ENCODE results near the gene IWS1. TPM values are rescaled to one million over a fixed set of nuclear protein-coding genes. Genes with fewer than 3 reads are reported as not detected.
A peak's percentile ranks its signal among the peaks of the same experiment; 100 is the strongest.

Gene IWS1
- total and polyA plus RNA-seq, 10 of the 15 experiments (the other 5 are each of a cell fraction or from before 2014, with no cell fraction given) = 21.9 to 68.9 (median 45.8) TPM

DNA sequence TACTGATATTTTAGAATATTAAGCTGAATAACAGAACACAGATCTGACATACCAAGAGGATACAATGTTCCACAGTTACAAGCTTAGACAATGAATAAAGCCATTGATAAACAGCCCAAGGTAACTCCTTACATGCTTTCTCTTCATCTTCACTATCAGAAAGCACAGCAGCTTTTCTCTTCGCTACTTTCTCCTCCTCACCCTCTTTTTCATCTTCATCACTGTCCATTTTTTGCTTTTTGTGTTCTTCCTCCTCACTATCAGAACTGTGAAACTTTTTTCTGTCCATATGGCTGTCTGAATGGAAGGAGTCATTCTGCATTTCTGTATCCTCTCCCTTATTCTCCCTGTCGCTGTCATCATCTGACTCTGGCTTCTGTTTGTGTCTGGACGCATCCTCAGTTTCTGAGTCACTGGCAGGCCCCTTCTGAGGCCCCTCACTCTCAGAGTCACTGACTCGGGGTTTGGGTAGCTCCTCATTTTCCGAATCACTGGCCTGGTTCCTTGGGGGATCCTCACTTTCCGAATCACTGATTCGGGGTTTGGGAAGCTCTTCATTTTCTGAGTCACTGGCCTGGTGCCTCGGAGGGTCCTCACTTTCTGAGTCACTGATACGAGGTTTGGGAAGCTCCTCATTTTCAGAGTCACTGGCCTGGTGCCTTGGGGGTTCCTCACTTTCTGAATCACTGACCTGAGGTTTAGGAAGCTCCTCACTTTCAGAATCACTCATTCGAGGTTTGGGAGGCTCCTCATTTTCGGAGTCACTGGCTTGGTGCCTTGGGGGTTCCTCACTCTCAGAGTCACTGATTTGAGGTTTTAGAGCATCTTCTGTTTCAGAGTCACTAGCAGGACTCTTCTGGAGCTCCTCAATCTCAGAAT, 21.5 kb downstream of the IWS1 start:
- Histone ChIP-seq H3K27me3 (replicated peaks in 1 of 2; ENCODE audit: control insufficient read depth in 2 of 2, insufficient read depth in 2 of 2, low read length in 1 of 2) (no peaks in the 10 kb centered on the region), H3K9ac (ENCODE audit: control insufficient read depth, insufficient read depth, low read length) (no peak overlapping the region), H3K4me3 (no peak overlapping the region), H3K27ac (ENCODE audit: control insufficient read depth, insufficient read depth) (peak overlapping the region; percentile 15; the same call in 1 of the 2 replicates), H3K4me2 (ENCODE audit: control insufficient read depth, insufficient read depth) (no peak overlapping the region), H3K79me2 (ENCODE audit: control insufficient read depth, insufficient read depth, low read length) (peaks cover 32% of the 10 kb centered on the region), H3K9me3 (replicated peaks; ENCODE audit: control insufficient read depth, insufficient read depth, low read length) (no peaks in the 10 kb centered on the region), H3K36me3 (ENCODE audit: control insufficient read depth in 2 of 2, insufficient read depth in 2 of 2, low read length in 1 of 2) (peaks cover 11 to 15% of the 10 kb centered on the region in 2 experiments), H2AFZ (ENCODE audit: control insufficient read depth, low read depth, low read length) (no peak overlapping the region), H4K20me1 (ENCODE audit: control insufficient read depth, insufficient read depth) (no peaks in the 10 kb centered on the region), H3K4me1 (ENCODE audit: control insufficient read depth, insufficient read depth, low read length) (no peaks in the 10 kb centered on the region)
- CTCF ChIA-PET = interaction anchor here (0.6 to 1.6 kb wide), 4 partner anchors 7 to 307 kb away, joined by 3 to 6 read pairs (median 3); no protein-coding TSS in a partner anchor
- 29% methylated on average over 11 of the region's 11 CpGs for WGBS (ENCODE audit: insufficient coverage, insufficient replicate concordance, low lambda C conversion rate, missing lambda C conversion rate)
- DNase-seq (ENCODE audit: low read depth, low spot score) = no peak
- ATAC-seq = no peak
- SMC1A ChIA-PET (ENCODE audit: uncharacterized antibody, unreplicated experiment) = interaction anchor here (0.9 to 2.4 kb wide), 6 partner anchors 12 to 59 kb away, joined by 3 to 9 read pairs (median 4); partner anchors contain the start of gene IWS1
- POLR2A ChIA-PET = no interaction called here
- intact Hi-C loops (cut with micrococcal nuclease; ENCODE audit: unreplicated experiment) (no loop called here), in situ Hi-C loops (cut with MboI) (no loop called here)
- FAIRE-seq = no peak
- RAD21 ChIA-PET (ENCODE audit: unreplicated experiment) = no interaction called here
- TSS peak; percentile 46 for BruUV-seq (replicated peaks)
- TF ChIP-seq ZNF24 (IDR thresholded peaks at IDR 0.05) = no peak
- TF ChIP-seq IKZF2 (IDR thresholded peaks at IDR 0.05) = peak; percentile 27 to 37; a peak in 1 of 4 replicates
- no peak for TF ChIP-seq NFYA (IDR thresholded peaks at IDR 0.05; ENCODE audit: borderline replicate concordance, low read depth, low read length)
- no peak for TF ChIP-seq NBN (IDR thresholded peaks at IDR 0.05)
- TF ChIP-seq, protein P1, sequence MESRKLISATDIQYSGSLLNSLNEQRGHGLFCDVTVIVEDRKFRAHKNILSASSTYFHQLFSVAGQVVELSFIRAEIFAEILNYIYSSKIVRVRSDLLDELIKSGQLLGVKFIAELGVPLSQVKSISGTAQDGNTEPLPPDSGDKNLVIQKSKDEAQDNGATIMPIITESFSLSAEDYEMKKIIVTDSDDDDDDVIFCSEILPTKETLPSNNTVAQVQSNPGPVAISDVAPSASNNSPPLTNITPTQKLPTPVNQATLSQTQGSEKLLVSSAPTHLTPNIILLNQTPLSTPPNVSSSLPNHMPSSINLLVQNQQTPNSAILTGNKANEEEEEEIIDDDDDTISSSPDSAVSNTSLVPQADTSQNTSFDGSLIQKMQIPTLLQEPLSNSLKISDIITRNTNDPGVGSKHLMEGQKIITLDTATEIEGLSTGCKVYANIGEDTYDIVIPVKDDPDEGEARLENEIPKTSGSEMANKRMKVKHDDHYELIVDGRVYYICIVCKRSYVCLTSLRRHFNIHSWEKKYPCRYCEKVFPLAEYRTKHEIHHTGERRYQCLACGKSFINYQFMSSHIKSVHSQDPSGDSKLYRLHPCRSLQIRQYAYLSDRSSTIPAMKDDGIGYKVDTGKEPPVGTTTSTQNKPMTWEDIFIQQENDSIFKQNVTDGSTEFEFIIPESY (IDR thresholded peaks at IDR 0.05) = no peak
- no peak for TF ChIP-seq FOS (IDR thresholded peaks at IDR 0.05; ENCODE audit: borderline replicate concordance, extremely low read depth, insufficient read length)
- TF ChIP-seq, protein P2, sequence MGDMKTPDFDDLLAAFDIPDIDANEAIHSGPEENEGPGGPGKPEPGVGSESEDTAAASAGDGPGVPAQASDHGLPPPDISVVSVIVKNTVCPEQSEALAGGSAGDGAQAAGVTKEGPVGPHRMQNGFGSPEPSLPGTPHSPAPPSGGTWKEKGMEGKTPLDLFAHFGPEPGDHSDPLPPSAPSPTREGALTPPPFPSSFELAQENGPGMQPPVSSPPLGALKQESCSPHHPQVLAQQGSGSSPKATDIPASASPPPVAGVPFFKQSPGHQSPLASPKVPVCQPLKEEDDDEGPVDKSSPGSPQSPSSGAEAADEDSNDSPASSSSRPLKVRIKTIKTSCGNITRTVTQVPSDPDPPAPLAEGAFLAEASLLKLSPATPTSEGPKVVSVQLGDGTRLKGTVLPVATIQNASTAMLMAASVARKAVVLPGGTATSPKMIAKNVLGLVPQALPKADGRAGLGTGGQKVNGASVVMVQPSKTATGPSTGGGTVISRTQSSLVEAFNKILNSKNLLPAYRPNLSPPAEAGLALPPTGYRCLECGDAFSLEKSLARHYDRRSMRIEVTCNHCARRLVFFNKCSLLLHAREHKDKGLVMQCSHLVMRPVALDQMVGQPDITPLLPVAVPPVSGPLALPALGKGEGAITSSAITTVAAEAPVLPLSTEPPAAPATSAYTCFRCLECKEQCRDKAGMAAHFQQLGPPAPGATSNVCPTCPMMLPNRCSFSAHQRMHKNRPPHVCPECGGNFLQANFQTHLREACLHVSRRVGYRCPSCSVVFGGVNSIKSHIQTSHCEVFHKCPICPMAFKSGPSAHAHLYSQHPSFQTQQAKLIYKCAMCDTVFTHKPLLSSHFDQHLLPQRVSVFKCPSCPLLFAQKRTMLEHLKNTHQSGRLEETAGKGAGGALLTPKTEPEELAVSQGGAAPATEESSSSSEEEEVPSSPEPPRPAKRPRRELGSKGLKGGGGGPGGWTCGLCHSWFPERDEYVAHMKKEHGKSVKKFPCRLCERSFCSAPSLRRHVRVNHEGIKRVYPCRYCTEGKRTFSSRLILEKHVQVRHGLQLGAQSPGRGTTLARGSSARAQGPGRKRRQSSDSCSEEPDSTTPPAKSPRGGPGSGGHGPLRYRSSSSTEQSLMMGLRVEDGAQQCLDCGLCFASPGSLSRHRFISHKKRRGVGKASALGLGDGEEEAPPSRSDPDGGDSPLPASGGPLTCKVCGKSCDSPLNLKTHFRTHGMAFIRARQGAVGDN (IDR thresholded peaks at IDR 0.05) = no peak
- TF ChIP-seq, protein P3, sequence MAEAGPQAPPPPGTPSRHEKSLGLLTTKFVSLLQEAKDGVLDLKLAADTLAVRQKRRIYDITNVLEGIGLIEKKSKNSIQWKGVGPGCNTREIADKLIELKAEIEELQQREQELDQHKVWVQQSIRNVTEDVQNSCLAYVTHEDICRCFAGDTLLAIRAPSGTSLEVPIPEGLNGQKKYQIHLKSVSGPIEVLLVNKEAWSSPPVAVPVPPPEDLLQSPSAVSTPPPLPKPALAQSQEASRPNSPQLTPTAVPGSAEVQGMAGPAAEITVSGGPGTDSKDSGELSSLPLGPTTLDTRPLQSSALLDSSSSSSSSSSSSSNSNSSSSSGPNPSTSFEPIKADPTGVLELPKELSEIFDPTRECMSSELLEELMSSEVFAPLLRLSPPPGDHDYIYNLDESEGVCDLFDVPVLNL (IDR thresholded peaks at IDR 0.05; ENCODE audit: low read depth, low read length) = no peak
- no peak for TF ChIP-seq MEF2B (IDR thresholded peaks at IDR 0.05; ENCODE audit: partially characterized antibody, poor library complexity, severe bottlenecking)
- TF ChIP-seq, protein P4, sequence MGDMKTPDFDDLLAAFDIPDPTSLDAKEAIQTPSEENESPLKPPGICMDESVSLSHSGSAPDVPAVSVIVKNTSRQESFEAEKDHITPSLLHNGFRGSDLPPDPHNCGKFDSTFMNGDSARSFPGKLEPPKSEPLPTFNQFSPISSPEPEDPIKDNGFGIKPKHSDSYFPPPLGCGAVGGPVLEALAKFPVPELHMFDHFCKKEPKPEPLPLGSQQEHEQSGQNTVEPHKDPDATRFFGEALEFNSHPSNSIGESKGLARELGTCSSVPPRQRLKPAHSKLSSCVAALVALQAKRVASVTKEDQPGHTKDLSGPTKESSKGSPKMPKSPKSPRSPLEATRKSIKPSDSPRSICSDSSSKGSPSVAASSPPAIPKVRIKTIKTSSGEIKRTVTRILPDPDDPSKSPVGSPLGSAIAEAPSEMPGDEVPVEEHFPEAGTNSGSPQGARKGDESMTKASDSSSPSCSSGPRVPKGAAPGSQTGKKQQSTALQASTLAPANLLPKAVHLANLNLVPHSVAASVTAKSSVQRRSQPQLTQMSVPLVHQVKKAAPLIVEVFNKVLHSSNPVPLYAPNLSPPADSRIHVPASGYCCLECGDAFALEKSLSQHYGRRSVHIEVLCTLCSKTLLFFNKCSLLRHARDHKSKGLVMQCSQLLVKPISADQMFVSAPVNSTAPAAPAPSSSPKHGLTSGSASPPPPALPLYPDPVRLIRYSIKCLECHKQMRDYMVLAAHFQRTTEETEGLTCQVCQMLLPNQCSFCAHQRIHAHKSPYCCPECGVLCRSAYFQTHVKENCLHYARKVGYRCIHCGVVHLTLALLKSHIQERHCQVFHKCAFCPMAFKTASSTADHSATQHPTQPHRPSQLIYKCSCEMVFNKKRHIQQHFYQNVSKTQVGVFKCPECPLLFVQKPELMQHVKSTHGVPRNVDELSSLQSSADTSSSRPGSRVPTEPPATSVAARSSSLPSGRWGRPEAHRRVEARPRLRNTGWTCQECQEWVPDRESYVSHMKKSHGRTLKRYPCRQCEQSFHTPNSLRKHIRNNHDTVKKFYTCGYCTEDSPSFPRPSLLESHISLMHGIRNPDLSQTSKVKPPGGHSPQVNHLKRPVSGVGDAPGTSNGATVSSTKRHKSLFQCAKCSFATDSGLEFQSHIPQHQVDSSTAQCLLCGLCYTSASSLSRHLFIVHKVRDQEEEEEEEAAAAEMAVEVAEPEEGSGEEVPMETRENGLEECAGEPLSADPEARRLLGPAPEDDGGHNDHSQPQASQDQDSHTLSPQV (IDR thresholded peaks at IDR 0.05) = no peak
- no peak for TF ChIP-seq MXI1 (IDR thresholded peaks at IDR 0.05; ENCODE audit: low read depth, low read length)

Measured in GM12878 (cell line).